HepG2 (cell line): Measurements from ENCODE around the gene TMEM80. TPM values are rescaled to one million over a fixed set of nuclear protein-coding genes. Genes with fewer than 3 reads are reported as not detected.

Experiments
- ATAC-seq: fragments of 200-7000 bp; cut with Tn5 transposase; 3 replicates; pipeline ENCODE4 v1.9.1; 2020; ENCODE audit warnings: mild to moderate bottlenecking, moderate library complexity
- BruUV-seq: library from RNA; stranded (reverse); fragments of 400-500 nt; replicated peaks from 2 replicates; lab custom pipeline; 2021; lab: Mats Ljungman, UMichigan
- CTCF ChIA-PET: fragments of 300-600 bp; formaldehyde crosslinking; extraction: SDS; loops from one replicate; lab custom pipeline; 2021; ENCODE audit warnings: low total read pairs, inconsistent platforms, low intra/inter-chr PET ratio; lab: Yijun Ruan, JAX
- POLR2A ChIA-PET: fragments of 350-600 bp; sonication (Branson Sonifier 250); formaldehyde crosslinking; loops from one replicate; lab custom pipeline; 2020; ENCODE audit warnings: antibody characterized with exemption, inconsistent platforms; lab: Yijun Ruan, JAX
- DNase-seq: peaks from one replicate; pipeline ENCODE4 v3.0.0-alpha.2; 2015; ENCODE audit warnings: low spot score
- FAIRE-seq: peaks from 3 replicates; lab custom pipeline; 2011; peaks lifted over from hg19 to GRCh38; lab: Jason Lieb, UNC
- H2AFZ ChIP-seq: one replicate; pipeline ENCODE4 v1.6.1; 2011; ENCODE audit warnings: low read length, inconsistent platforms
- H3K27ac ChIP-seq: fragments of 300-600 bp; 3 replicates; pipeline ENCODE4 v1.8.0; 2011; ENCODE audit warnings: mixed run types, mild to moderate bottlenecking, mixed read lengths, low read length, inconsistent platforms; ENCODE audit not compliant: insufficient read depth; ENCODE audit errors: extremely low read length
- H3K27me3 ChIP-seq, 2 experiments: fragments of 200-600 bp in 1 of 2; 2 replicates in 1 of 2; 3 replicates in 1 of 2; pipeline versions ENCODE4 v1.6.0 to v1.8.0; 2011; ENCODE audit warnings: low read length in 2 of 2, mild to moderate bottlenecking in 2 of 2, moderate library complexity in 2 of 2, inconsistent platforms in 1 of 2; ENCODE audit not compliant: insufficient read depth in 2 of 2, control insufficient read depth in 1 of 2
- H3K36me3 ChIP-seq, 2 experiments: fragments of 200-600 bp in 1 of 2; replicated peaks in 1 of 2; 2 replicates in 1 of 2; 3 replicates in 1 of 2; pipeline versions ENCODE4 v1.5.1 to v1.8.0; 2011; ENCODE audit warnings: low read length in 2 of 2, inconsistent platforms in 1 of 2; ENCODE audit not compliant: insufficient read depth in 2 of 2, control insufficient read depth in 1 of 2
- H3K4me1 ChIP-seq: 2 replicates; pipeline ENCODE4 v1.5.1; 2012; ENCODE audit warnings: low read length, inconsistent platforms; ENCODE audit not compliant: insufficient read depth
- H3K4me2 ChIP-seq: 2 replicates; pipeline ENCODE4 v1.6.0; 2011; ENCODE audit warnings: low read depth, low read length, inconsistent platforms
- H3K4me3 ChIP-seq, 3 experiments: fragments of 200-600 bp in 1 of 3; sonication (generic), shearing (Covaris generic) in 1 of 3; replicated peaks in 1 of 3; 2 replicates each; pipeline ENCODE4 v1.5.1; 2011 to 2016; ENCODE audit warnings: low read length in 3 of 3, inconsistent platforms in 2 of 3, low read depth in 2 of 3, mild to moderate bottlenecking in 2 of 3, control low read depth in 1 of 3, mixed read lengths in 1 of 3; ENCODE audit not compliant: insufficient read depth in 1 of 3
- H3K79me2 ChIP-seq: one replicate; pipeline ENCODE4 v1.6.1; 2011; ENCODE audit warnings: low read length, inconsistent platforms; ENCODE audit not compliant: insufficient read depth
- H3K9ac ChIP-seq: 2 replicates; pipeline ENCODE4 v1.6.0; 2011; ENCODE audit warnings: mild to moderate bottlenecking, low read depth, low read length, inconsistent platforms; ENCODE audit not compliant: insufficient read depth
- H3K9me3 ChIP-seq: 2 replicates; pipeline ENCODE4 v1.5.1; 2012; ENCODE audit warnings: mild to moderate bottlenecking, low read length
- H4K20me1 ChIP-seq: 2 replicates; pipeline ENCODE4 v1.6.0; 2011; ENCODE audit warnings: inconsistent platforms, mild to moderate bottlenecking, low read length, moderate library complexity; ENCODE audit not compliant: insufficient read depth
- AGO1 ChIP-seq: fragments of 200-400 bp; formaldehyde crosslinking; IDR thresholded peaks from 2 replicates; pipeline ENCODE4 v1.6.1; 2017; ENCODE audit warnings: mild to moderate bottlenecking, low read depth, low read length, moderate library complexity; ENCODE audit not compliant: poor library complexity, severe bottlenecking
- AKAP8 ChIP-seq: sonication (generic); formaldehyde crosslinking; IDR thresholded peaks from 2 replicates; pipeline ENCODE4 v1.5.1; 2020; ENCODE audit warnings: mild to moderate bottlenecking, missing genetic modification reagents
- HDAC2 ChIP-seq: sonication (generic); formaldehyde crosslinking; IDR thresholded peaks from 2 replicates; pipeline ENCODE4 v1.4.0; 2020; ENCODE audit warnings: missing genetic modification reagents
- HMGXB4 ChIP-seq, 2 experiments: sonication (generic) in 1 of 2; formaldehyde crosslinking in 1 of 2; IDR thresholded peaks; 2 replicates each; pipeline versions ENCODE4 v1.4.0 to v1.6.1; 2018 to 2020; ENCODE audit warnings: missing genetic modification reagents in 2 of 2, borderline replicate concordance in 1 of 2, low read depth in 1 of 2, mild to moderate bottlenecking in 1 of 2, missing biosample characterization in 1 of 2
- JARID2 ChIP-seq: sonication (generic); formaldehyde crosslinking; IDR thresholded peaks from 2 replicates; pipeline ENCODE4 v1.8.1; 2023; ENCODE audit warnings: missing genetic modification reagents, inconsistent platforms; ENCODE audit not compliant: insufficient replicate concordance
- MNT ChIP-seq: fragments of 450-650 bp; IDR thresholded peaks from 2 replicates; pipeline ENCODE4 v1.6.1; 2016
- NFKB2 ChIP-seq: sonication (generic); formaldehyde crosslinking; IDR thresholded peaks from 2 replicates; pipeline ENCODE4 v1.4.0; 2020; ENCODE audit warnings: missing genetic modification reagents, borderline replicate concordance
- RBM22 ChIP-seq: fragments of 200-400 bp; formaldehyde crosslinking; optimal IDR thresholded peaks from 2 replicates; pipeline ENCODE3; 2017; ENCODE audit warnings: mild to moderate bottlenecking, low read length, moderate library complexity
- SMAD9 ChIP-seq: sonication (generic); formaldehyde crosslinking; IDR thresholded peaks from 2 replicates; pipeline ENCODE4 v1.5.1; 2020; ENCODE audit warnings: mild to moderate bottlenecking, missing genetic modification reagents
- STAG1 ChIP-seq: sonication (generic); formaldehyde crosslinking; IDR thresholded peaks from 2 replicates; pipeline ENCODE4 v1.4.0; 2020; ENCODE audit warnings: missing genetic modification reagents
- TBX2 ChIP-seq: sonication (generic); formaldehyde crosslinking; IDR thresholded peaks from 2 replicates; pipeline ENCODE4 v1.5.0; 2020; ENCODE audit warnings: missing genetic modification reagents, mild to moderate bottlenecking, borderline replicate concordance
- ZBTB8A ChIP-seq: sonication (generic); formaldehyde crosslinking; IDR thresholded peaks from 2 replicates; pipeline ENCODE4 v1.4.0; 2020; ENCODE audit warnings: mild to moderate bottlenecking, low read depth, missing genetic modification reagents, borderline replicate concordance
- ZNF234 ChIP-seq: sonication (generic); formaldehyde crosslinking; conservative IDR thresholded peaks from 2 replicates; pipeline ENCODE4 v1.5.1; 2020; ENCODE audit warnings: mild to moderate bottlenecking, missing genetic modification reagents
- ZNF720 ChIP-seq: sonication (generic); formaldehyde crosslinking; IDR thresholded peaks from 2 replicates; pipeline ENCODE4 v1.4.0; 2020; ENCODE audit warnings: missing genetic modification reagents
- WGBS: methylation state at CpG from one replicate; pipeline ENCODE4 v1.1.6; 2017; ENCODE audit warnings: low lambda C conversion rate; 5-methylcytosine and 5-hydroxymethylcytosine counted together
- in situ Hi-C: cut with HindIII; loops from 2 replicates; pipeline ENCODE4 v1.10.0; 2017; ENCODE audit warnings: low pct_unique_long_range_greater_than_20kb; ENCODE audit not compliant: extremely low pct_ligation_motif_present
- intact Hi-C: fragments of 100-400 bp; cut with micrococcal nuclease; formaldehyde crosslinking; loops from one replicate; pipeline ENCODE4 v1.10.0; 2022; ENCODE audit not compliant: unreplicated experiment
- polyA plus RNA-seq, 8 experiments: library from polyadenylated mRNA; depleted of rRNA in 3 of 8; stranded (reverse) in 7 of 8; unstranded in 1 of 8; fragments of >200 nt; fragmentation: Illumina TruSeq in 4 of 8; extraction: Trizol in 4 of 8; gene quantifications; 2 replicates each; pipeline versions ENCODE4 v1.2.1 to v1.2.3, GENCODE V29; 2011 to 2016; ENCODE audit warnings: low read depth in 4 of 8, missing spikeins in 1 of 8, mixed read lengths in 1 of 8; ENCODE audit not compliant: insufficient read depth in 1 of 8
- total RNA-seq, 5 experiments: library from RNA; depleted of rRNA; stranded (reverse); fragments of >200 nt; fragmentation: Illumina TruSeq; extraction: Trizol; gene quantifications; 2 replicates each; pipeline ENCODE4 v1.2.3, GENCODE V29; 2016; ENCODE audit warnings: low read depth in 1 of 5

TMEM80 gene
- total and polyA plus RNA-seq, 2 of the 13 experiments (the other 11 are each of a cell fraction or from before 2014, with no cell fraction given): 5.6 to 17.1 TPM

- 0 out of 2 replicates have a peak overlapping the region, but pooled peaks have one; percentile 4 for H3K9ac ChIP-seq
These were observed 2.2 kb downstream of the TMEM80 start for GRCh38 chr11:697811-698311.

GRCh38 chr11:698493-699115, 3.0 kb downstream of the TMEM80 start:
- ATAC-seq (no peak), DNase-seq (no peak), FAIRE-seq (peak; percentile 50)
- H3K4me1 ChIP-seq: peaks cover 70% of the 10 kb centered on the region
- no peaks in the 10 kb centered on the region for H4K20me1 ChIP-seq
- in situ Hi-C loops: no loop called here
- no peak overlapping the region for H2AFZ ChIP-seq
- H3K36me3 ChIP-seq: peaks cover 2 to 8% of the 10 kb centered on the region in 2 experiments; a peak in 4 of 5 replicates
- H3K79me2 ChIP-seq: peaks cover 27% of the 10 kb centered on the region
- no peaks in the 10 kb centered on the region for H3K9me3 ChIP-seq
- POLR2A ChIA-PET: interaction anchor here (1.2 to 6.1 kb wide), 5 partner anchors 8 to 40 kb away, joined by 3 to 191 read pairs (median 6); partner anchors contain the start of gene EPS8L2
- H3K27ac ChIP-seq: no peak overlapping the region
- no TSS peak for BruUV-seq
- 61% methylated on average over 13 of the region's 17 CpGs for WGBS
- intact Hi-C loops: no loop called here
- no peaks in the 10 kb centered on the region; a peak in 1 of 5 replicates for H3K27me3 ChIP-seq
- H3K4me2 ChIP-seq: no peak overlapping the region
- H3K9ac ChIP-seq: no peak overlapping the region
- CTCF ChIA-PET: interaction anchor here (4.8 kb wide), 1 partner anchor 29 kb away, joined by 20 read pairs; no protein-coding TSS in a partner anchor
- H3K4me3 ChIP-seq: no peak overlapping the region
- TF ChIP-seq HMGXB4 (CRISPR knock-in tag; IDR thresholded peaks at IDR 0.05; ENCODE audit: borderline replicate concordance in 1 of 2, low read depth in 1 of 2) (0 out of 4 replicates have a peak, but pooled peaks of 1 of the 2 experiments have one; percentile 18), MNT (no peak), JARID2 (CRISPR knock-in tag) (no peak), HDAC2 (no peak), RBM22 (peak; percentile 64), ZNF720 (no peak), AGO1 (peak; percentile 32), ZNF234 (no peak), ZBTB8A (CRISPR knock-in tag) (no peak), STAG1 (CRISPR knock-in tag) (0 out of 2 replicates have a peak, but pooled peaks have one; percentile 13)

More at GRCh38 chr11:697811-698311, 2.2 kb downstream of the TMEM80 start:
- ChIA-PET CTCF (interaction anchor here (4.8 kb wide), 1 partner anchor 30 kb away, joined by 20 read pairs; no protein-coding TSS in a partner anchor), POLR2A (interaction anchor here (0.6 to 6.1 kb wide), 5 partner anchors 9 to 61 kb away, joined by 3 to 191 read pairs (median 22); partner anchors contain the start of gene EPS8L2)
- H4K20me1 ChIP-seq: no peaks in the 10 kb centered on the region; the same call in 1 of the 2 replicates
- TF ChIP-seq AKAP8 (CRISPR knock-in tag): peak; percentile 15; the same call in 1 of the 2 replicates
- 0 out of 2 replicates have a peak, but pooled peaks have one; percentile 8 for TF ChIP-seq NFKB2 (CRISPR knock-in tag)
- no peak for TF ChIP-seq SMAD9 (CRISPR knock-in tag)
- TF ChIP-seq TBX2 (CRISPR knock-in tag): no peak
- DNase-seq: no peak
- intact Hi-C loops (no loop called here), in situ Hi-C loops (no loop called here)
- BruUV-seq: no TSS peak
- FAIRE-seq: no peak
- 95% methylated on average over 11 of the region's 11 CpGs for WGBS
- H3K79me2 ChIP-seq: peaks cover 28% of the 10 kb centered on the region
- H3K4me2 ChIP-seq: no peak overlapping the region
- H3K27ac ChIP-seq: peak overlapping the region; percentile 23
- peaks cover 2 to 8% of the 10 kb centered on the region in 2 experiments; a peak in 3 of 5 replicates for H3K36me3 ChIP-seq
- ATAC-seq: no peak
- no peak overlapping the region for H2AFZ ChIP-seq
- no peaks in the 10 kb centered on the region; a peak in 1 of 5 replicates for H3K27me3 ChIP-seq
- peaks cover 70% of the 10 kb centered on the region for H3K4me1 ChIP-seq
- H3K9me3 ChIP-seq: no peaks in the 10 kb centered on the region
- H3K4me3 ChIP-seq: no peak overlapping the region
